ENCODE data around the gene EXOC1L.

The EXOC1L gene

DNA sequence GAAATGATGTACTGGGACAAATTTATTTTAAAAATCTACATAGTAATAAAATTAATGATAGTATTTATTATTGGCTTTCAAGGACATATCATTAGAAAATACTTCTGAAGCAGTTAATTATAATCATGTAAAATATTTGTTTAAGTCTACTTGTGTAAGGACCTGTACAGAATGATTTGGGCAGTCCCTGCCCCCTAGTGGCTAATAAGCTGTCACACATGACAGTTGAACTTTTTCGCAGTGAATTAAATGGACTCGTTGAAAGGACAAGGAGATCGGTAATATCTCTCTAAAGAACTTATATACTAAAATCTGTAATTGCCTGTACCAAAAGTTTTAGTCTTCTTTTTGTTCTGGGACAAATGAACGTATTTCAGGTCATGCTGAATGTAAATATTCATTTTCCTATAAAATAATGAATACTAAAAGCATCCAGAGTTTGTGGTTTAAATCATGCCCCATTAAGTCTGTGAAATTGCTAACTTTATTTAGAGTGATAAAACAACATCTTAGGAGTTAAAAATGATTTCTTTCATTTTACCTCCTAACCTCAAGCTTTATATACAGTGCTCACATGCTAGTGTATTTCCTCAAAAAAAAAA is 47.5 kb downstream of the EXOC1L start:
- Histone ChIP-seq H3K27ac (ENCODE audit: low read depth, low read length) (peak overlapping the region; percentile 36), H3K4me3 (ENCODE audit: low read length) (peak overlapping the region; percentile 40), H4K20me1 (ENCODE audit: control insufficient read depth, insufficient read depth, low read depth, low read length) (no peaks in the 10 kb centered on the region), H3K4me2 (ENCODE audit: low read length) (peak overlapping the region; percentile 54), H3K27me3 (ENCODE audit: control insufficient read depth, low read length) (no peaks in the 10 kb centered on the region), H3F3A (ENCODE audit: control insufficient read depth, insufficient read depth) (0 out of 2 replicates have a peak, but pooled peaks cover 3% of the 10 kb centered on the region), H3K79me2 (ENCODE audit: control insufficient read depth, low read length) (0 out of 2 replicates have a peak, but pooled peaks cover 2% of the 10 kb centered on the region), H3K9me3 (ENCODE audit: control insufficient read depth, insufficient read depth, low read length) (no peaks in the 10 kb centered on the region), H3K36me3 (ENCODE audit: control insufficient read depth, low read length) (peaks cover 67% of the 10 kb centered on the region), H3K9me2 (replicated peaks; ENCODE audit: control insufficient read depth, low read length) (no peaks in the 10 kb centered on the region), H3K4me1 (ENCODE audit: control insufficient read depth, low read length) (peaks cover 26% of the 10 kb centered on the region)
- TF ChIP-seq, protein P1, sequence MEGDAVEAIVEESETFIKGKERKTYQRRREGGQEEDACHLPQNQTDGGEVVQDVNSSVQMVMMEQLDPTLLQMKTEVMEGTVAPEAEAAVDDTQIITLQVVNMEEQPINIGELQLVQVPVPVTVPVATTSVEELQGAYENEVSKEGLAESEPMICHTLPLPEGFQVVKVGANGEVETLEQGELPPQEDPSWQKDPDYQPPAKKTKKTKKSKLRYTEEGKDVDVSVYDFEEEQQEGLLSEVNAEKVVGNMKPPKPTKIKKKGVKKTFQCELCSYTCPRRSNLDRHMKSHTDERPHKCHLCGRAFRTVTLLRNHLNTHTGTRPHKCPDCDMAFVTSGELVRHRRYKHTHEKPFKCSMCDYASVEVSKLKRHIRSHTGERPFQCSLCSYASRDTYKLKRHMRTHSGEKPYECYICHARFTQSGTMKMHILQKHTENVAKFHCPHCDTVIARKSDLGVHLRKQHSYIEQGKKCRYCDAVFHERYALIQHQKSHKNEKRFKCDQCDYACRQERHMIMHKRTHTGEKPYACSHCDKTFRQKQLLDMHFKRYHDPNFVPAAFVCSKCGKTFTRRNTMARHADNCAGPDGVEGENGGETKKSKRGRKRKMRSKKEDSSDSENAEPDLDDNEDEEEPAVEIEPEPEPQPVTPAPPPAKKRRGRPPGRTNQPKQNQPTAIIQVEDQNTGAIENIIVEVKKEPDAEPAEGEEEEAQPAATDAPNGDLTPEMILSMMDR (IDR thresholded peaks at IDR 0.05; ENCODE audit: low read depth, low read length, poor library complexity, severe bottlenecking) = peak; percentile 74
- no peak for TF ChIP-seq EZH2phosphoT487 (IDR thresholded peaks at IDR 0.05; ENCODE audit: borderline replicate concordance, low read length)

DNA sequence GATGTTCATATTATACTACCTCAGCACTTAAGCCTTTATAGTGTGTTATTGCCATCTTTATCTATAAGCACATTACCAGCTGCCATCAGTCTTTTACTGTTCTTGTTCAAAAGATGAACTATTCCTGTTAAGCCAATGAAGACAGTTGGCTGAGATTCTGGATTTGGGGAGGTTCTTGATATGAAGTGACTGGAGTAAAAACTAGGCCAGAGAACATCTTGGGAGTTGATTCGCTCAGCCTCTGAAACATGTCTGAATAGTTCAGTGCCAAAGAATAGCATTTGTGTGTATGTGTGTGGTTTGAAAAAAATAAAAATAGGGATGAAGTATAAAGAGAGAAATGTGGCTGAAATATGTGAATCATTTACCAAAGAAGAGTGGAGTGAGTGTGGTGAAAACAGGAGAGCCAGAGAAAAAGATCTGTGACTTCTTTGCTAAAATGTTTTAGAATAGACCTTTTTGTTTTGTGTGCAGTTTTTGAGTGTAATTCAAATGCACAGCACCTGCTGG is 49.0 kb downstream of the EXOC1L start:
- Histone ChIP-seq H3K9me2 (replicated peaks; ENCODE audit: control insufficient read depth, low read length) (no peaks in the 10 kb centered on the region), H4K20me1 (ENCODE audit: control insufficient read depth, insufficient read depth, low read depth, low read length) (no peaks in the 10 kb centered on the region), H3F3A (ENCODE audit: control insufficient read depth, insufficient read depth) (0 out of 2 replicates have a peak, but pooled peaks cover 3% of the 10 kb centered on the region), H3K27me3 (ENCODE audit: control insufficient read depth, low read length) (no peaks in the 10 kb centered on the region), H3K4me1 (ENCODE audit: control insufficient read depth, low read length) (peaks cover 26% of the 10 kb centered on the region), H3K4me2 (ENCODE audit: low read length) (no peak overlapping the region), H3K9me3 (ENCODE audit: control insufficient read depth, insufficient read depth, low read length) (no peaks in the 10 kb centered on the region), H3K27ac (ENCODE audit: low read depth, low read length) (no peak overlapping the region), H3K79me2 (ENCODE audit: control insufficient read depth, low read length) (0 out of 2 replicates have a peak, but pooled peaks cover 2% of the 10 kb centered on the region), H3K4me3 (ENCODE audit: low read length) (no peak overlapping the region), H3K36me3 (ENCODE audit: control insufficient read depth, low read length) (peaks cover 67% of the 10 kb centered on the region)
- no peak for TF ChIP-seq EZH2phosphoT487 (IDR thresholded peaks at IDR 0.05; ENCODE audit: borderline replicate concordance, low read length)
- TF ChIP-seq, protein P1 (IDR thresholded peaks at IDR 0.05; ENCODE audit: low read depth, low read length, poor library complexity, severe bottlenecking) = no peak

DNA sequence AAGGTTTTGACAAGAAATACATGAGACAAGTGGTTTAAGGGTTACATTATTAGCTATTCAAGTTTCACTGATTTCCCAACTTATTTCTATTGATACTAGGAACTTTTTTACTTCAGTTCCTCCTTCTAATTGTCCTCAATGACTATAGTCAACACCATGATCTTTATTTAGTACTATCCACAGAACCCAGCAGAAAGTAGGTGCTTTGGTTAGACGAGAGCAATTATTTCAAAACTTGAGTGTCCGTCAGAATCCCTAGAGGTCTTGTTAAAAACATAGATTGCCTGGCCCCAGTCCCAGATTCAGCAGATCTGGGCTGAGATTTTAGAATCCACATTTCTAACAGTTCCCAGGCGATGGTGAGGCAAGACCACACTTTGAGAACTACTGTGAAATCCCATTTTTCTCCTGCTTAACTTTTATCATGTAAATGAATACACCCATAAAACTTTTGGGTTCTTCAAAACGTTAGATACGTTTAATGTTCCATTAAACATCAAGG is 51.8 kb downstream of the EXOC1L start:
- H3F3A ChIP-seq (ENCODE audit: control insufficient read depth, insufficient read depth) = no peaks in the 10 kb centered on the region
- 0 out of 2 replicates have a peak, but pooled peaks cover 2% of the 10 kb centered on the region for H3K79me2 ChIP-seq (ENCODE audit: control insufficient read depth, low read length)
- H3K4me1 ChIP-seq (ENCODE audit: control insufficient read depth, low read length) = peaks cover 19% of the 10 kb centered on the region
- H3K36me3 ChIP-seq (ENCODE audit: control insufficient read depth, low read length) = peaks cover 64% of the 10 kb centered on the region
- no peak overlapping the region for H3K4me2 ChIP-seq (ENCODE audit: low read length)
- H4K20me1 ChIP-seq (ENCODE audit: control insufficient read depth, insufficient read depth, low read depth, low read length) = no peaks in the 10 kb centered on the region
- no peak overlapping the region for H3K4me3 ChIP-seq (ENCODE audit: low read length)
- no peaks in the 10 kb centered on the region for H3K27me3 ChIP-seq (ENCODE audit: control insufficient read depth, low read length)
- H3K9me3 ChIP-seq (ENCODE audit: control insufficient read depth, insufficient read depth, low read length) = no peaks in the 10 kb centered on the region
- H3K9me2 ChIP-seq (replicated peaks; ENCODE audit: control insufficient read depth, low read length) = no peaks in the 10 kb centered on the region
- no peak overlapping the region for H3K27ac ChIP-seq (ENCODE audit: low read depth, low read length)
- TF ChIP-seq, protein P1 (IDR thresholded peaks at IDR 0.05; ENCODE audit: low read depth, low read length, poor library complexity, severe bottlenecking) = no peak
- no peak for TF ChIP-seq EZH2phosphoT487 (IDR thresholded peaks at IDR 0.05; ENCODE audit: borderline replicate concordance, low read length)
